ENCODE measurements around the gene TMEM184A.

TMEM184A gene

GRCh38 chr7:1567049-1567771 is 11.2 kb upstream of the TMEM184A start:
- DNase-seq = no peak

GRCh38 chr7:1566687-1567048 is 10.7 kb upstream of the TMEM184A start:
- DNase-seq = no peak

GRCh38 chr7:1564603-1565022 is 8.6 kb upstream of the TMEM184A start:
- DNase-seq = peak in 1 of 2 donors; percentile 37

- peak in 1 of 2 donors; percentile 2 for DNase-seq
Measured at GRCh38 chr7:1563981-1564602, 8.1 kb upstream of the TMEM184A start.

GRCh38 chr7:1562597-1563051 is 6.6 kb upstream of the TMEM184A start:
- no peak for DNase-seq

- DNase-seq = no peak
Measured at GRCh38 chr7:1562116-1562515, 6.1 kb upstream of the TMEM184A start.

GRCh38 chr7:1561036-1561940 is 5.3 kb upstream of the TMEM184A start:
- no peak for DNase-seq

- DNase-seq = no peak
Measured at GRCh38 chr7:1560620-1561031, 4.6 kb upstream of the TMEM184A start.

GRCh38 chr7:1559626-1560590 is 3.9 kb upstream of the TMEM184A start:
- DNase-seq = no peak

- no peak for DNase-seq
Measured at GRCh38 chr7:1558841-1559625, 3.0 kb upstream of the TMEM184A start.

- no peak for DNase-seq
Measured at GRCh38 chr7:1558181-1558811, 2.3 kb upstream of the TMEM184A start.

- DNase-seq = no peak
Measured at GRCh38 chr7:1557771-1558170, 1.8 kb upstream of the TMEM184A start.

- no peak for DNase-seq
Measured at GRCh38 chr7:1557006-1557405, 1.0 kb upstream of the TMEM184A start.

GRCh38 chr7:1555046-1555812 is 776 bp downstream of the TMEM184A start:
- no peak for DNase-seq

- no peak for DNase-seq
Measured at GRCh38 chr7:1554333-1555045, 1.5 kb downstream of the TMEM184A start.

- DNase-seq = no peak
Measured at GRCh38 chr7:1553512-1554210, 2.3 kb downstream of the TMEM184A start.

- no peak for DNase-seq
Measured at GRCh38 chr7:1552200-1552599, 3.8 kb downstream of the TMEM184A start.

- DNase-seq = no peak
Measured at GRCh38 chr7:1550846-1551155, 5.2 kb downstream of the TMEM184A start.

All from inflammatory macrophage treated with lipopolysaccharide for 1 hour (primary cell).